Astrocyte (in vitro differentiated cells and primary cell): ENCODE data around the gene SCNN1A. TPM values are rescaled to one million over a fixed set of nuclear protein-coding genes. Genes with fewer than 3 reads are reported as not detected.
A peak's percentile ranks its signal among the peaks of the same experiment; 100 is the strongest.

Experiments used
- DNase-seq: peaks from one replicate; pipeline ENCODE4 v3.0.0-alpha.2; 2010; ENCODE audit warnings: low read depth
- FAIRE-seq: peaks from 2 replicates; lab custom pipeline; 2011; peaks lifted over from hg19 to GRCh38; lab: Jason Lieb, UNC
- H2AFZ ChIP-seq: 2 replicates; pipeline ENCODE4 v1.6.0; 2012; ENCODE audit warnings: low read depth, low read length, inconsistent platforms
- H3K27ac ChIP-seq: 2 replicates; pipeline ENCODE4 v1.5.1; 2011; ENCODE audit warnings: low read depth, low read length, inconsistent platforms
- H3K27me3 ChIP-seq: 2 replicates; pipeline ENCODE4 v1.6.0; 2011; ENCODE audit warnings: low read length, inconsistent platforms; ENCODE audit not compliant: insufficient read depth
- H3K36me3 ChIP-seq: 2 replicates; pipeline ENCODE4 v1.5.1; 2011; ENCODE audit warnings: low read length, inconsistent platforms; ENCODE audit not compliant: insufficient read depth
- H3K4me1 ChIP-seq: 2 replicates; pipeline ENCODE4 v1.5.1; 2011; ENCODE audit warnings: low read length, inconsistent platforms; ENCODE audit not compliant: insufficient read depth
- H3K4me2 ChIP-seq: 2 replicates; pipeline ENCODE4 v1.6.0; 2012; ENCODE audit warnings: low read length, inconsistent platforms
- H3K4me3 ChIP-seq: 2 replicates; pipeline ENCODE4 v1.5.1; 2011; ENCODE audit warnings: low read depth, mild to moderate bottlenecking, low read length, inconsistent platforms; ENCODE audit not compliant: insufficient read depth
- H3K79me2 ChIP-seq: 2 replicates; pipeline ENCODE4 v1.6.0; 2012; ENCODE audit warnings: mild to moderate bottlenecking, low read length, inconsistent platforms; ENCODE audit not compliant: insufficient read depth
- H3K9ac ChIP-seq: 2 replicates; pipeline ENCODE4 v1.6.0; 2012; ENCODE audit warnings: mild to moderate bottlenecking, low read length, inconsistent platforms
- H3K9me3 ChIP-seq: 2 replicates; pipeline ENCODE4 v1.5.1; 2012; ENCODE audit warnings: low read depth, mild to moderate bottlenecking, low read length, inconsistent platforms; ENCODE audit not compliant: insufficient read depth
- H4K20me1 ChIP-seq: 2 replicates; pipeline ENCODE4 v1.6.0; 2012; ENCODE audit warnings: low read length, inconsistent platforms; ENCODE audit not compliant: insufficient read depth
- H3K27ac Mint-ChIP-seq: one replicate; pipeline ENCODE4 v1.8.0; 2021; ENCODE audit warnings: mild to moderate bottlenecking, mixed read lengths; ENCODE audit not compliant: unreplicated experiment
- H3K27me3 Mint-ChIP-seq: one replicate; pipeline ENCODE4 v1.8.0; 2021; ENCODE audit warnings: low read depth, mixed read lengths; ENCODE audit not compliant: unreplicated experiment
- H3K36me3 Mint-ChIP-seq: one replicate; pipeline ENCODE4 v1.8.0; 2021; ENCODE audit warnings: low read depth, mixed read lengths; ENCODE audit not compliant: unreplicated experiment
- H3K4me1 Mint-ChIP-seq: one replicate; pipeline ENCODE4 v1.8.0; 2021; ENCODE audit warnings: low read depth, mixed read lengths; ENCODE audit not compliant: unreplicated experiment
- H3K4me3 Mint-ChIP-seq: one replicate; pipeline ENCODE4 v1.8.0; 2021; ENCODE audit warnings: mild to moderate bottlenecking, moderate library complexity, mixed read lengths; ENCODE audit not compliant: unreplicated experiment
- H3K9me3 Mint-ChIP-seq: one replicate; pipeline ENCODE4 v1.8.0; 2021; ENCODE audit warnings: mild to moderate bottlenecking, mixed read lengths; ENCODE audit not compliant: unreplicated experiment
- CTCF ChIP-seq: IDR thresholded peaks from 2 replicates; pipeline ENCODE4 v1.5.1; 2011; ENCODE audit warnings: low read depth, mild to moderate bottlenecking, inconsistent platforms, low read length, moderate library complexity; ENCODE audit not compliant: insufficient read depth
- EZH2 ChIP-seq: IDR thresholded peaks from 2 replicates; pipeline ENCODE4 v1.6.1; 2012; ENCODE audit warnings: mild to moderate bottlenecking, low read length, inconsistent platforms; ENCODE audit not compliant: insufficient read depth
- total RNA-seq: library from RNA; stranded (reverse); gene quantifications from 2 replicates; pipeline ENCODE4 v1.2.1, GENCODE V29; 2021

The SCNN1A gene
- total RNA-seq, 1 donor from 2014 or later: 1.3 TPM

- H3K36me3 ChIP-seq: no peaks in the 10 kb centered on the region
- no peak overlapping the region for H3K9ac ChIP-seq
- DNase-seq: no peak
- peak overlapping the region; percentile 65 for H3K4me3 Mint-ChIP-seq
- H3K79me2 ChIP-seq: no peaks in the 10 kb centered on the region
- peaks cover 40% of the 10 kb centered on the region for H3K27me3 Mint-ChIP-seq
- no peaks in the 10 kb centered on the region for H4K20me1 ChIP-seq
- peaks cover 13% of the 10 kb centered on the region for H3K4me1 Mint-ChIP-seq
- no peak overlapping the region for H3K4me3 ChIP-seq
- H3K4me2 ChIP-seq: no peak overlapping the region
- H3K9me3 Mint-ChIP-seq: peaks cover 2% of the 10 kb centered on the region
- no peaks in the 10 kb centered on the region for H3K9me3 ChIP-seq
- peak overlapping the region; percentile 88 for H3K27ac Mint-ChIP-seq
- no peak for FAIRE-seq
- H3K4me1 ChIP-seq: peaks cover 5% of the 10 kb centered on the region
- no peak for TF ChIP-seq EZH2
- TF ChIP-seq CTCF: no peak
- H3K36me3 Mint-ChIP-seq: peaks cover 1% of the 10 kb centered on the region
- H3K27me3 ChIP-seq: peaks cover 3% of the 10 kb centered on the region
- no peak overlapping the region for H3K27ac ChIP-seq
- H2AFZ ChIP-seq: no peak overlapping the region
Measured at GRCh38 chr12:6312529-6313325, 62.6 kb downstream of the SCNN1A start.

GRCh38 chr12:6311822-6312528 lies 63.4 kb downstream of the SCNN1A start:
- Histone ChIP-seq H3K27me3 (peaks cover 3% of the 10 kb centered on the region), H4K20me1 (no peaks in the 10 kb centered on the region), H3K4me3 (no peak overlapping the region), H3K79me2 (no peaks in the 10 kb centered on the region), H2AFZ (no peak overlapping the region), H3K9ac (no peak overlapping the region), H3K4me2 (no peak overlapping the region), H3K27ac (no peak overlapping the region), H3K9me3 (no peaks in the 10 kb centered on the region), H3K36me3 (no peaks in the 10 kb centered on the region), H3K4me1 (peaks cover 5% of the 10 kb centered on the region)
- H3K4me1 Mint-ChIP-seq: peaks cover 12% of the 10 kb centered on the region
- peaks cover 45% of the 10 kb centered on the region for H3K27me3 Mint-ChIP-seq
- TF ChIP-seq EZH2: no peak
- TF ChIP-seq CTCF: no peak
- no peak overlapping the region for H3K4me3 Mint-ChIP-seq
- DNase-seq (no peak), FAIRE-seq (no peak)
- H3K27ac Mint-ChIP-seq: no peak overlapping the region
- peaks cover 2% of the 10 kb centered on the region for H3K9me3 Mint-ChIP-seq
- peaks cover 1% of the 10 kb centered on the region for H3K36me3 Mint-ChIP-seq
